Nasal cavity respiratory epithelium epithelial cell of viscerocranial mucosa (primary cell): ENCODE measurements around the gene ISL1. TPM values are rescaled to one million over a fixed set of nuclear protein-coding genes. Genes with fewer than 3 reads are reported as not detected.

ENCODE experiments used
- total RNA-seq: library from RNA; depleted of rRNA; stranded (reverse); fragments of >200 nt; gene quantifications from 2 replicates; pipeline ENCODE4 v1.2.3, GENCODE V29; 2014

Gene ISL1
- total RNA-seq: 1.6 and 3.8 TPM in 2 replicates

GRCh38 chr5:51383131-51384121, at the start of gene ISL1:
Gene ISL1 (plus strand): TSS chr5:51383448. CDS start chr5:51383672, 224 bp downstream.

